A549 (cell line): Measurements from ENCODE around the gene OR52E8. TPM values are rescaled to one million over a fixed set of nuclear protein-coding genes. Genes with fewer than 3 reads are reported as not detected.

Experiments used
- polyA plus RNA-seq, 4 experiments: library from polyadenylated mRNA; depleted of rRNA in 3 of 4; stranded (reverse); fragments of >200 nt; fragmentation: RNase III in 1 of 4; extraction: RNeasy Plus Mini Kit Qiagen cat#74134 plus additional on column Dnase treatment in 1 of 4; gene quantifications; 2 replicates in 3 of 4; 3 replicates in 1 of 4; pipeline ENCODE4 v1.2.3, GENCODE V29; 2011 to 2017
- TF ChIP-seq, protein P1 (sequence below): fragments of 200-600 bp; sonication (generic); IDR thresholded peaks from 2 replicates; pipeline ENCODE4 v1.6.1; 2016; ENCODE audit warnings: antibody characterized with exemption, mild to moderate bottlenecking, moderate library complexity

Gene OR52E8
- polyA plus RNA-seq, 2 of the 4 experiments (the other 2 are of a cell fraction), result not detected

DNA sequence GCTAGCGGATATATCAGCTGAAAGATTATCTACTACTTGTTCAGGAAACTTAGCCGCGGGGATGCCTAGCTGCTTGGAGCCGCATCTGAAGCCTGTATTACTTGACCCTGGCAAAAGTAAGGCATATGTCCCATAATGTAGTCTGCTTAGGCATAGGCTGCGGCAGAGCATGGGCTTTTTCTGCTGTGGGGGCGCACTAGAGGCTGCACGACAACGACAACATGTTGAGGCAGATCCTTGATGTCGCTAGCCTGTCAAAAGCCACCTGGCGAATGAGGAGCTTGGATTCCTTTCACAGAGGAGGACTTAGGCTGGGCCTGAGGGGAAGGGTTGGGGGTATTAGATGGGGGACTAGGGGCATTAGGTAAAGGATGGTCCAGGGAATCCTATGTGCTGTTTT is 49.9 kb downstream of the OR52E8 start (continued):
- TF ChIP-seq, protein P1, sequence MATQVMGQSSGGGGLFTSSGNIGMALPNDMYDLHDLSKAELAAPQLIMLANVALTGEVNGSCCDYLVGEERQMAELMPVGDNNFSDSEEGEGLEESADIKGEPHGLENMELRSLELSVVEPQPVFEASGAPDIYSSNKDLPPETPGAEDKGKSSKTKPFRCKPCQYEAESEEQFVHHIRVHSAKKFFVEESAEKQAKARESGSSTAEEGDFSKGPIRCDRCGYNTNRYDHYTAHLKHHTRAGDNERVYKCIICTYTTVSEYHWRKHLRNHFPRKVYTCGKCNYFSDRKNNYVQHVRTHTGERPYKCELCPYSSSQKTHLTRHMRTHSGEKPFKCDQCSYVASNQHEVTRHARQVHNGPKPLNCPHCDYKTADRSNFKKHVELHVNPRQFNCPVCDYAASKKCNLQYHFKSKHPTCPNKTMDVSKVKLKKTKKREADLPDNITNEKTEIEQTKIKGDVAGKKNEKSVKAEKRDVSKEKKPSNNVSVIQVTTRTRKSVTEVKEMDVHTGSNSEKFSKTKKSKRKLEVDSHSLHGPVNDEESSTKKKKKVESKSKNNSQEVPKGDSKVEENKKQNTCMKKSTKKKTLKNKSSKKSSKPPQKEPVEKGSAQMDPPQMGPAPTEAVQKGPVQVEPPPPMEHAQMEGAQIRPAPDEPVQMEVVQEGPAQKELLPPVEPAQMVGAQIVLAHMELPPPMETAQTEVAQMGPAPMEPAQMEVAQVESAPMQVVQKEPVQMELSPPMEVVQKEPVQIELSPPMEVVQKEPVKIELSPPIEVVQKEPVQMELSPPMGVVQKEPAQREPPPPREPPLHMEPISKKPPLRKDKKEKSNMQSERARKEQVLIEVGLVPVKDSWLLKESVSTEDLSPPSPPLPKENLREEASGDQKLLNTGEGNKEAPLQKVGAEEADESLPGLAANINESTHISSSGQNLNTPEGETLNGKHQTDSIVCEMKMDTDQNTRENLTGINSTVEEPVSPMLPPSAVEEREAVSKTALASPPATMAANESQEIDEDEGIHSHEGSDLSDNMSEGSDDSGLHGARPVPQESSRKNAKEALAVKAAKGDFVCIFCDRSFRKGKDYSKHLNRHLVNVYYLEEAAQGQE, result no peak
- TF ChIP-seq, all 56 proteins: peak for 0

Other genes starting within 250 kb of the OR52E8 start
- gene TRIM34, start 232.7 kb downstream of the OR52E8 start, polyA plus RNA-seq (2011; rRNA removed), result 11.7 and 15.2 TPM in 2 replicates
- gene TRIM34, start 232.7 kb downstream of the OR52E8 start, polyA plus RNA-seq (2017; fragmentation: RNase III; extraction: RNeasy Plus Mini Kit Qiagen cat#74134 plus additional on column Dnase treatment), result 6.1 to 8.1 TPM (median 6.8 TPM) in 3 replicates
- 30.5 and 32.6 TPM in 2 replicates for gene TRIM5, start 172.6 kb downstream of the OR52E8 start, polyA plus RNA-seq (2011; rRNA removed)
- gene TRIM5, start 172.6 kb downstream of the OR52E8 start, polyA plus RNA-seq (2017; fragmentation: RNase III; extraction: RNeasy Plus Mini Kit Qiagen cat#74134 plus additional on column Dnase treatment), result 19.6 to 22.8 TPM (median 21.9 TPM) in 3 replicates
- 2.4 and 2.7 TPM in 2 replicates for gene TRIM22, start 167.9 kb downstream of the OR52E8 start, polyA plus RNA-seq (2011; rRNA removed)
- 1.2 to 1.5 TPM (median 1.4 TPM) in 3 replicates for gene TRIM22, start 167.9 kb downstream of the OR52E8 start, polyA plus RNA-seq (2017; fragmentation: RNase III; extraction: RNeasy Plus Mini Kit Qiagen cat#74134 plus additional on column Dnase treatment)
- not detected in 2 replicates for gene OR56B1, start 121.2 kb downstream of the OR52E8 start, polyA plus RNA-seq (2011; rRNA removed)
- gene OR56B1, start 121.2 kb downstream of the OR52E8 start, polyA plus RNA-seq (2017; fragmentation: RNase III; extraction: RNeasy Plus Mini Kit Qiagen cat#74134 plus additional on column Dnase treatment), result not detected in 3 replicates
- gene OR52N4, start 103.4 kb downstream of the OR52E8 start, polyA plus RNA-seq (2011; rRNA removed), result not detected in 2 replicates
- not detected in 3 replicates for gene OR52N4, start 103.4 kb downstream of the OR52E8 start, polyA plus RNA-seq (2017; fragmentation: RNase III; extraction: RNeasy Plus Mini Kit Qiagen cat#74134 plus additional on column Dnase treatment)
- not detected in 2 replicates for gene OR52N5, start 74.3 kb downstream of the OR52E8 start, polyA plus RNA-seq (2011; rRNA removed)
- gene OR52N5, start 74.3 kb downstream of the OR52E8 start, polyA plus RNA-seq (2017; fragmentation: RNase III; extraction: RNeasy Plus Mini Kit Qiagen cat#74134 plus additional on column Dnase treatment), result not detected in 3 replicates
- not detected in 2 replicates for gene OR52N1, start 66.4 kb downstream of the OR52E8 start, polyA plus RNA-seq (2011; rRNA removed)
- gene OR52N1, start 66.4 kb downstream of the OR52E8 start, polyA plus RNA-seq (2017; fragmentation: RNase III; extraction: RNeasy Plus Mini Kit Qiagen cat#74134 plus additional on column Dnase treatment), result not detected in 3 replicates
- not detected in 2 replicates for gene OR52N2, start 48.8 kb downstream of the OR52E8 start, polyA plus RNA-seq (2011; rRNA removed)
- gene OR52N2, start 48.8 kb downstream of the OR52E8 start, polyA plus RNA-seq (2017; fragmentation: RNase III; extraction: RNeasy Plus Mini Kit Qiagen cat#74134 plus additional on column Dnase treatment), result not detected in 3 replicates
- gene OR52E6, start 15.8 kb downstream of the OR52E8 start, polyA plus RNA-seq (2011; rRNA removed), result not detected in 2 replicates
- not detected in 3 replicates for gene OR52E6, start 15.8 kb downstream of the OR52E8 start, polyA plus RNA-seq (2017; fragmentation: RNase III; extraction: RNeasy Plus Mini Kit Qiagen cat#74134 plus additional on column Dnase treatment)
- not detected in 2 replicates for gene OR52E4, start 22.9 kb upstream of the OR52E8 start, polyA plus RNA-seq (2011; rRNA removed)
- not detected in 3 replicates for gene OR52E4, start 22.9 kb upstream of the OR52E8 start, polyA plus RNA-seq (2017; fragmentation: RNase III; extraction: RNeasy Plus Mini Kit Qiagen cat#74134 plus additional on column Dnase treatment)
- gene OR52E5, start 35.5 kb upstream of the OR52E8 start, polyA plus RNA-seq (2011; rRNA removed), result not detected in 2 replicates
- not detected in 3 replicates for gene OR52E5, start 35.5 kb upstream of the OR52E8 start, polyA plus RNA-seq (2017; fragmentation: RNase III; extraction: RNeasy Plus Mini Kit Qiagen cat#74134 plus additional on column Dnase treatment)
- not detected in 2 replicates for gene OR56A3, start 84.6 kb upstream of the OR52E8 start, polyA plus RNA-seq (2011; rRNA removed)
- gene OR56A3, start 84.6 kb upstream of the OR52E8 start, polyA plus RNA-seq (2017; fragmentation: RNase III; extraction: RNeasy Plus Mini Kit Qiagen cat#74134 plus additional on column Dnase treatment), result not detected in 3 replicates
- not detected in 2 replicates for gene OR56A5, start 110.8 kb upstream of the OR52E8 start, polyA plus RNA-seq (2011; rRNA removed)
- gene OR56A5, start 110.8 kb upstream of the OR52E8 start, polyA plus RNA-seq (2017; fragmentation: RNase III; extraction: RNeasy Plus Mini Kit Qiagen cat#74134 plus additional on column Dnase treatment), result not detected in 3 replicates
- gene OR52L1, start 129.3 kb upstream of the OR52E8 start, polyA plus RNA-seq (2011; rRNA removed), result not detected in 2 replicates
- gene OR52L1, start 129.3 kb upstream of the OR52E8 start, polyA plus RNA-seq (2017; fragmentation: RNase III; extraction: RNeasy Plus Mini Kit Qiagen cat#74134 plus additional on column Dnase treatment), result not detected in 3 replicates
- gene OR56A4, start 149.3 kb upstream of the OR52E8 start, polyA plus RNA-seq (2011; rRNA removed), result not detected in 2 replicates
- not detected in 3 replicates for gene OR56A4, start 149.3 kb upstream of the OR52E8 start, polyA plus RNA-seq (2017; fragmentation: RNase III; extraction: RNeasy Plus Mini Kit Qiagen cat#74134 plus additional on column Dnase treatment)
- gene OR56A1, start 173.1 kb upstream of the OR52E8 start, polyA plus RNA-seq (2011; rRNA removed), result not detected in 2 replicates
- not detected in 3 replicates for gene OR56A1, start 173.1 kb upstream of the OR52E8 start, polyA plus RNA-seq (2017; fragmentation: RNase III; extraction: RNeasy Plus Mini Kit Qiagen cat#74134 plus additional on column Dnase treatment)
- gene OR56B4, start 250.0 kb upstream of the OR52E8 start, polyA plus RNA-seq (2011; rRNA removed), result not detected in 2 replicates
- gene OR56B4, start 250.0 kb upstream of the OR52E8 start, polyA plus RNA-seq (2017; fragmentation: RNase III; extraction: RNeasy Plus Mini Kit Qiagen cat#74134 plus additional on column Dnase treatment), result not detected in 3 replicates